Measurements from ENCODE around the gene KRTAP10-9.
"Not testable (repeated sequence)": the region's sequence is repeated elsewhere in the genome, so short reads cannot be mapped to it uniquely, and the experiment has no call there.

Gene KRTAP10-9

GRCh38 chr21:44625756-44626155 is 1.1 kb upstream of the KRTAP10-9 start:
- H3K27ac ChIP-seq = no peak overlapping the region
- TF ChIP-seq, protein P1, sequence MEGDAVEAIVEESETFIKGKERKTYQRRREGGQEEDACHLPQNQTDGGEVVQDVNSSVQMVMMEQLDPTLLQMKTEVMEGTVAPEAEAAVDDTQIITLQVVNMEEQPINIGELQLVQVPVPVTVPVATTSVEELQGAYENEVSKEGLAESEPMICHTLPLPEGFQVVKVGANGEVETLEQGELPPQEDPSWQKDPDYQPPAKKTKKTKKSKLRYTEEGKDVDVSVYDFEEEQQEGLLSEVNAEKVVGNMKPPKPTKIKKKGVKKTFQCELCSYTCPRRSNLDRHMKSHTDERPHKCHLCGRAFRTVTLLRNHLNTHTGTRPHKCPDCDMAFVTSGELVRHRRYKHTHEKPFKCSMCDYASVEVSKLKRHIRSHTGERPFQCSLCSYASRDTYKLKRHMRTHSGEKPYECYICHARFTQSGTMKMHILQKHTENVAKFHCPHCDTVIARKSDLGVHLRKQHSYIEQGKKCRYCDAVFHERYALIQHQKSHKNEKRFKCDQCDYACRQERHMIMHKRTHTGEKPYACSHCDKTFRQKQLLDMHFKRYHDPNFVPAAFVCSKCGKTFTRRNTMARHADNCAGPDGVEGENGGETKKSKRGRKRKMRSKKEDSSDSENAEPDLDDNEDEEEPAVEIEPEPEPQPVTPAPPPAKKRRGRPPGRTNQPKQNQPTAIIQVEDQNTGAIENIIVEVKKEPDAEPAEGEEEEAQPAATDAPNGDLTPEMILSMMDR (conservative IDR thresholded peaks at IDR 0.05) = no peak
- no peak for TF ChIP-seq ZFX (IDR thresholded peaks at IDR 0.05)

DNA sequence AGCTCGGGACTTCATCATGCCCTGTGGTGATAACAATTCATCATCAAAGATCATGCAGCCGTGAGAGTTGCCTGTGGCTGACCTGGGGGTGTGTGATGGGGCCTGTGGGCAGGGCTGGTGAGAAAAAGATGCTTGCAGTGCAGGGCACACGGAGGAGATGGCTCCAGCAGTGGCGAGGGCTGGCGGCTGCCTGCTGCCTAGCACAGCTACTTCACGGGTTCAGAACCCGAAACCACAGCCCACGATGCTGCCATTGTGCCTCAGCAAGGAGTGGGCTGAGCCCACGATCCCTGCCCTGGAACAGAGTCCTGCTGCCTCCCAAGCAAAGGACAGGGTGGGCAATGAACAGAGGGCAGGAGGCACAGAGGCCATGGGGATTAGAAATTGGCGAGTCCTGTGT is 631 bp upstream of the KRTAP10-9 start:
- no peak overlapping the region for H3K27ac ChIP-seq
- TF ChIP-seq, protein P1 (conservative IDR thresholded peaks at IDR 0.05) = no peak
- no peak for TF ChIP-seq ZFX (IDR thresholded peaks at IDR 0.05)

- H3K27ac ChIP-seq = not testable (repeated sequence)
Measured at GRCh38 chr21:44627181-44627822, 409 bp downstream of the KRTAP10-9 start.

DNA sequence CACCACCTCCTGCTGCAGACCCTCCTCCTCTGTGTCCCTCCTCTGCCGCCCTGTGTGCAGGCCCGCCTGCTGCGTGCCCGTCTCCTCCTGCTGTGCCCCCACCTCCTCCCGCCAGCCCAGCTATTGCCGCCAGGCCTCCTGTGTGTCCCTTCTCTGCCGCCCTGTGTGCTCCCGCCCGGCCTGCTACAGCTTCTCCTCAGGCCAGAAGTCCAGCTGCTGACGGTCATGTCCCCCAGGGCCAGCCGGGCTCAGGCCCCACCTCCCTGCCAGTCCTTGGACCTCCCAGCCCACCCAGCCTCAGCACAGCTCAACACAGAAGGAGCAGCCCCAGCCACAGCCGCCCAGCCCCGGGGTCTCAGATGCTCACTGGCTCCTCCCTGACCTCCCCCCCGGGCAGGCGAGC is 939 bp downstream of the KRTAP10-9 start:
- not testable (repeated sequence) for H3K27ac ChIP-seq

DNA sequence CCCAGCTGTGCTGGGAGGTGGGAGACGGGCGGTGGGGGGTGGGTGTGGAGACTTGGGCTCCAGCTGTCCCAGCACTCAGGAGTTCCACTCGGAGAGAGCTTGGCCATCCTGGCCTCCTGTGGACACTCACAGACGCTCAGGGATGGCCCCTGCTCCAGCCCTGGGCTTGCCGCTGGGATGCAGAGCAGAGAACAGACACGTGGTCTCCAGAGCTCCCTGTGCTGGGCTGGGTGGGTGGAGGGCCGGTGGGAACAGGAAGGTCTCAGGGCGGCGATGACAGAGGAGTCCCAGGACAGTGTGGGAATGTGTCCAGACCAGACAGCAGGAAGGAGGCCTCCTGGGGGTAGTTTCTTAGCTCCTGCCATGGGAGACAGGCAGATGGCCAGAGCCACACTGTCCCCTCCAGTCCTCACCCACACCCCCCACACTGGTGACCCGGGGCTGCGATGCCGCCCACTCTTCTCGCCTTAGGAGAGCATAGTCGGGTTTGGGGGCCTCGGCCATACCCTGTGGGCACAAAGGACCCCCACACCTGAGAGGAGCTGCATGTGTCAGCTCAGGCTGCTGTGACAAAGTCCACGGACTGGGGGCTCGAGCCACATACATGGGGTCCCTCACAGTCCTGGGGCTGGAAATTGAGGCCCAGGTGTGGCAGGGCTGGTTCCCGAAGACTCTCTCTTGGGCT is 2.0 kb downstream of the KRTAP10-9 start:
- TF ChIP-seq, protein P1 (conservative IDR thresholded peaks at IDR 0.05) = no peak
- TF ChIP-seq ZFX (IDR thresholded peaks at IDR 0.05) = no peak
- no peak overlapping the region for H3K27ac ChIP-seq

DNA sequence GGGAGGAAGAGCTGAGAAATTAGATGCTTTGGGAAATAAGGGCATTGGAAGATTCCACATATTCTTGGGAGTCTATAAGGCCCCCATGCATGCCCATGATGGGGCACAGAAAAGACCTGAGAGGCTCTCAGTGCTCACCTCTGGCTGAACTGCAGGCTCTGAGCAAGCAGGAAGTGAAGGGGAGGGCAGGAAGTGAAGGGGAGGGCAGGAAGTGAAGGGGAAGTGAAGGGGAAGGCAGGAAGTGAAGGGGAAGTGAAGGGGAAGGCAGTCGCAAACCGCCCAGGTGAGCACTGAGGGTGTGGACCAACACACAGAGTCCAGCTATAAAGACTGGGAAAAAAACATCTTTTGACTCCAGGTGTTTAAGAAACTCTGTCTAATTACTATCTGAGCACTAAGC is 3.5 kb downstream of the KRTAP10-9 start:
- TF ChIP-seq, protein P1 (conservative IDR thresholded peaks at IDR 0.05) = no peak
- no peak for TF ChIP-seq ZFX (IDR thresholded peaks at IDR 0.05)
- H3K27ac ChIP-seq = no peak overlapping the region

- TF ChIP-seq, protein P1 (conservative IDR thresholded peaks at IDR 0.05) = no peak
- no peak for TF ChIP-seq ZFX (IDR thresholded peaks at IDR 0.05)
- no peak overlapping the region for H3K27ac ChIP-seq
Measured at GRCh38 chr21:44632067-44632466, 5.2 kb downstream of the KRTAP10-9 start.

- TF ChIP-seq ZFX (IDR thresholded peaks at IDR 0.05) = no peak
- TF ChIP-seq, protein P1 (conservative IDR thresholded peaks at IDR 0.05) = no peak
- no peak overlapping the region for H3K27ac ChIP-seq
Measured at GRCh38 chr21:44636209-44637017, 9.5 kb downstream of the KRTAP10-9 start.
